Measurements from ENCODE around the gene IFNL1. TPM values are rescaled to one million over a fixed set of nuclear protein-coding genes. Genes with fewer than 3 reads are reported as not detected.
"Not testable (repeated sequence)": the region's sequence is repeated elsewhere in the genome, so short reads cannot be mapped to it uniquely, and the experiment has no call there.

IFNL1 gene
- total RNA-seq, 3 donors from 2014 or later: not detected

- Mint-ChIP-seq H3K27me3 (ENCODE audit: low read depth) (peaks cover 49% of the 10 kb centered on the region), H3K4me3 (no peak overlapping the region), H3K36me3 (ENCODE audit: insufficient read depth) (no peaks in the 10 kb centered on the region), H3K4me1 (ENCODE audit: low read depth) (peaks cover 7% of the 10 kb centered on the region), H3K9me3 (no peaks in the 10 kb centered on the region)
- peak; percentile 34 to 42 for ATAC-seq
- no peak for DNase-seq
Measured at GRCh38 chr19:39264306-39265290, 31.6 kb upstream of the IFNL1 start.

GRCh38 chr19:39265321-39265916 lies 30.8 kb upstream of the IFNL1 start:
- Mint-ChIP-seq H3K9me3 (no peaks in the 10 kb centered on the region), H3K36me3 (ENCODE audit: insufficient read depth) (no peaks in the 10 kb centered on the region), H3K4me1 (ENCODE audit: low read depth) (peaks cover 7% of the 10 kb centered on the region), H3K4me3 (no peak overlapping the region), H3K27me3 (ENCODE audit: low read depth) (peaks cover 49% of the 10 kb centered on the region)
- DNase-seq (no peak), ATAC-seq (peak in 1 of 2 donors; percentile 12)

DNA sequence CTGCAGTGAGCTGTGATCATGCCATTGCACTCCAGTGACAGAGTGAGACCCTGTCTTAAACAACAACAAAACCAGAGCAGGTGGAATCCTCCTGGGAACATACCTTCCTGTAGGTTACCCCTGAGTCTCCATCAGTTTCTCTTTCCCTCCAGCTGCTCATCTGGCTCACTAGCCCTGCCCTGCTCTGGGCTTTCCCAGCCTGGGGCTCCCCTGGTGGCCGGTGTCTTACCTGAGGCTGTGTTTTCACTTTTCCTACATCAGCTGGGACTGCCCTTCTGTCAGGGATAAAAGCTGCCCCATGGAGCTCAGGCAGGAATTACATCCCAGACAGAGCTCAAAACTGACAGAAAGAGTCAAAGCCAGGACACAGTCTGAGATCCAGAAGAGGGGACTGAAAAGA lies 28.1 kb upstream of the IFNL1 start, which contains the start of gene IFNL2:
Gene IFNL2, plus strand, starts transcription at position 312 of the 400 bp plus-strand sequence. CDS start 173 bp downstream, outside the sequence.
- peak; percentile 36 to 41 for ATAC-seq
- DNase-seq; H3K36me3 Mint-ChIP-seq (ENCODE audit: insufficient read depth); H3K4me1 Mint-ChIP-seq (ENCODE audit: low read depth); H3K4me3 Mint-ChIP-seq; H3K9me3 Mint-ChIP-seq: not testable (repeated sequence)
- H3K27me3 Mint-ChIP-seq (ENCODE audit: low read depth): peaks cover 33% of the 10 kb centered on the region

DNA sequence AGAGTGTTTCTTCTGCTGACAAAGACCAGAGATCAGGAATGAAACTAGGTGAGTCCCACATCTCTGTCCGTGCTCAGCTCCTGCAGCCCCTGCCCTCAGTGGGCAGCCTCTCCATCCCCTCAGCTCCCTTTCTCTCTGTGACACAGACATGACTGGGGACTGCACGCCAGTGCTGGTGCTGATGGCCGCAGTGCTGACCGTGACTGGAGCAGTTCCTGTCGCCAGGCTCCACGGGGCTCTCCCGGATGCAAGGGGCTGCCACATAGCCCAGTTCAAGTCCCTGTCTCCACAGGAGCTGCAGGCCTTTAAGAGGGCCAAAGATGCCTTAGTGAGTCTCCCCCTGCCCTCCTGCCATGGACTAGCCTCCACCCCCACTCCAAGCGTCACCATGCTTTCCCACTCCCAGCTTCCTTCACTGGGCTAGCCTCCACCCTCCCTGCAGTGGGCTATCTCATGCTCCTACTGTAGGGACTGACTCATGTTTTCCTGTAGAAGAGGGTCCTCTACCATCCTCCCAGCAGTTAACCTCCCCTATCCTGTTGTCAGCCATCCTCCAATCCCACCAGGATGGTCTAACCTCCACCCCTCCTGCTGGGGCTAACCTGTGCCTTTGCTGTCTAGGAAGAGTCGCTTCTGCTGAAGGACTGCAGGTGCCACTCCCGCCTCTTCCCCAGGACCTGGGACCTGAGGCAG lies 27.5 kb upstream of the IFNL1 start:
- peaks cover 29% of the 10 kb centered on the region for H3K27me3 Mint-ChIP-seq (ENCODE audit: low read depth)
- not testable (repeated sequence) for ATAC-seq; H3K9me3 Mint-ChIP-seq; H3K4me3 Mint-ChIP-seq; H3K36me3 Mint-ChIP-seq (ENCODE audit: insufficient read depth); H3K4me1 Mint-ChIP-seq (ENCODE audit: low read depth); DNase-seq

GRCh38 chr19:39269369-39269768 lies 26.8 kb upstream of the IFNL1 start:
- DNase-seq; H3K9me3 Mint-ChIP-seq; H3K36me3 Mint-ChIP-seq (ENCODE audit: insufficient read depth); ATAC-seq; H3K4me1 Mint-ChIP-seq (ENCODE audit: low read depth); H3K4me3 Mint-ChIP-seq: not testable (repeated sequence)
- peaks cover 25% of the 10 kb centered on the region for H3K27me3 Mint-ChIP-seq (ENCODE audit: low read depth)

GRCh38 chr19:39270036-39270871 lies 26.0 kb upstream of the IFNL1 start:
- peaks cover 19% of the 10 kb centered on the region for H3K27me3 Mint-ChIP-seq (ENCODE audit: low read depth)
- DNase-seq (no peak), ATAC-seq (no peak)
- H3K9me3 Mint-ChIP-seq: no peaks in the 10 kb centered on the region
- H3K36me3 Mint-ChIP-seq (ENCODE audit: insufficient read depth): no peaks in the 10 kb centered on the region
- no peak overlapping the region for H3K4me3 Mint-ChIP-seq
- no peaks in the 10 kb centered on the region for H3K4me1 Mint-ChIP-seq (ENCODE audit: low read depth)

DNA sequence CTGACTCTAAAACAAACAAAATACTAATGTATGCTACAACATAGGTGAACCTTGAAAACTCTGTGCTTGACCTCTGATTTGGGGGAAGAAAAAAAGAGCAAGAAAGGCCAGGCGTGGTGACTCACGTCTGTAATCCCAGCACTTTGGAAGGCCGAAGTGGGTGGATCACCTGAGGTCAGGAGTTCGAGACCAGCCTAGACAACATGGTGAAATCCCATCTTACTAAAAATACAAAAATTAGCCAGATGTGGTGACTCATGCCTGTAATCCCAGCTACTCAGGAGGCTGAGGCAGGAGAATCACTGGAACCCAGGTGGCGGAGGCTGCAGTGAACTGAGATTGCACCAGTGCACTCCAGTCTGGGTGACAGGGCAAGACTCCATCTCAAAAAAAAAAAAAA lies 22.3 kb upstream of the IFNL1 start:
- H3K9me3 Mint-ChIP-seq; ATAC-seq; DNase-seq; H3K4me1 Mint-ChIP-seq (ENCODE audit: low read depth); H3K4me3 Mint-ChIP-seq; H3K36me3 Mint-ChIP-seq (ENCODE audit: insufficient read depth): not testable (repeated sequence)
- H3K27me3 Mint-ChIP-seq (ENCODE audit: low read depth): peaks cover 14% of the 10 kb centered on the region

GRCh38 chr19:39275578-39275977 lies 20.6 kb upstream of the IFNL1 start:
- Mint-ChIP-seq H3K27me3 (ENCODE audit: low read depth) (peaks cover 9% of the 10 kb centered on the region), H3K4me1 (ENCODE audit: low read depth) (no peaks in the 10 kb centered on the region), H3K36me3 (ENCODE audit: insufficient read depth) (no peaks in the 10 kb centered on the region), H3K9me3 (no peaks in the 10 kb centered on the region), H3K4me3 (no peak overlapping the region)
- ATAC-seq (no peak), DNase-seq (no peak)

DNA sequence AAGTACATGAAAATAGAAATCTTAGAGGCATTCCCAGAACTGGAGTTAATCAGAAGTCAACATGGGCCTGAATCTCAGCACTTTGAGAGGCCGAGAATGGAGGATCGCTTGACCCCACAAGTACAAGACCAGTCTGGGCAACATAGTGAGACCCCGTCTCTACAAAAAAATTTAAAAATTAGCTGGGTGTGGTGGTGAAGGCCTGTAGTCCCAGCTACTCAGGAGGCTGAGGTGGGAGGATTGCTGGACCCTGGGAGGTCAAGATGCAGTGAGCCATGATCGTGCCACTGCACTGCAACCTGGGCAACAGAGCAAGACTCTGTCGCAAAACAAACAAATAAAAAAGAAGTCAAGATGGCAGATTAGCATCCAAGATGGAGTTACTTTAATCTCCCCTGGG lies 19.5 kb upstream of the IFNL1 start:
- H3K9me3 Mint-ChIP-seq: no peaks in the 10 kb centered on the region
- H3K36me3 Mint-ChIP-seq (ENCODE audit: insufficient read depth): no peaks in the 10 kb centered on the region
- H3K4me3 Mint-ChIP-seq: no peak overlapping the region

DNA sequence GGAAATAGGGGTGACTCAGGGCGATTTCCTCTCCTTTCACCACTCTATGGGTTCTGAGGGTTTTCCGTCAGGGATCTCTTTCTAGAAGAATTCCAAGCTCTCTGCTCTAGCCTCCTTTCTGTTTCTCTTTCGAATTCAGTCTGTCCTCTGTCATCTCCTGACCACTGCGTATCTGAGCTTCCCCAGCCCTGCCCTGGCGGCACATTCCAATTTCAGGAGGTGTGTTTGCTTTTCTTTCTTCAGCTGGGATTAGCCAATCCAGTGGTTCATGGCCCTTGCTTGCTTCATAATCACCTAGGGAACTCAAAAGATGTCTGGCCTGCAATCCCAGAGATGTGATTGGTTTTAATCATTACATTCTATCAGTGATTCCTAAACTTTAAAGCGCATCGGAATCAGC lies 18.6 kb upstream of the IFNL1 start:
- no peaks in the 10 kb centered on the region for H3K4me1 Mint-ChIP-seq (ENCODE audit: low read depth)
- H3K36me3 Mint-ChIP-seq (ENCODE audit: insufficient read depth): peaks cover 2% of the 10 kb centered on the region
- ATAC-seq (no peak), DNase-seq (no peak)
- no peak overlapping the region for H3K4me3 Mint-ChIP-seq
- no peaks in the 10 kb centered on the region for H3K9me3 Mint-ChIP-seq
- H3K27me3 Mint-ChIP-seq (ENCODE audit: low read depth): peaks cover 8% of the 10 kb centered on the region

More for the DNA sequence above, 19.5 kb upstream of the IFNL1 start:
- H3K27me3 Mint-ChIP-seq (ENCODE audit: low read depth): peaks cover 8% of the 10 kb centered on the region
- no peak for ATAC-seq
- H3K4me1 Mint-ChIP-seq (ENCODE audit: low read depth): no peaks in the 10 kb centered on the region
- no peak for DNase-seq

GRCh38 chr19:39282021-39282420 lies 14.2 kb upstream of the IFNL1 start:
- H3K27me3 Mint-ChIP-seq (ENCODE audit: low read depth): peaks cover 5% of the 10 kb centered on the region
- no peak overlapping the region for H3K4me3 Mint-ChIP-seq
- ATAC-seq (no peak), DNase-seq (no peak)
- H3K36me3 Mint-ChIP-seq (ENCODE audit: insufficient read depth): peaks cover 2% of the 10 kb centered on the region
- no peaks in the 10 kb centered on the region for H3K4me1 Mint-ChIP-seq (ENCODE audit: low read depth)
- H3K9me3 Mint-ChIP-seq: peaks cover 4% of the 10 kb centered on the region

DNA sequence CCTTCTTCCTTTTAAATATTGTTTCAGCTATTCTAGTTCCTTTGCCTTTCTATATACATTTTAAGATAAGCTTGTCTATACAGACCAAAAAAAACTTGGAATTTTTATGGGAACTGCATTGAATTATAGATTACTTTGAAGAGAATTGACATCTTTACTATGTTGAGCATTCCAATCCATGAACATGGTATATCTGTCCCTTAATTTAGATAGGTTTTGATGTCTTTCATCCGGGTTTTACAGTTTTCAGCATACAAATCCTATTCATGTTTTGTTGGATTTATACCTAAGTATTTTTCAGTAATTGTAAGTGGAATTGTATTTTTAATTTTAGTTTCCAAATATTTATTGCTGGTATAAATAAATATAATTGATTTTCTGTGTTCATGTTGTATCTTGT lies 12.2 kb upstream of the IFNL1 start:
- H3K27me3 Mint-ChIP-seq (ENCODE audit: low read depth): peaks cover 5% of the 10 kb centered on the region
- H3K4me3 Mint-ChIP-seq: no peak overlapping the region
- no peaks in the 10 kb centered on the region for H3K4me1 Mint-ChIP-seq (ENCODE audit: low read depth)
- ATAC-seq (no peak), DNase-seq (no peak)
- peaks cover 2% of the 10 kb centered on the region for H3K36me3 Mint-ChIP-seq (ENCODE audit: insufficient read depth)
- peaks cover 4% of the 10 kb centered on the region for H3K9me3 Mint-ChIP-seq

DNA sequence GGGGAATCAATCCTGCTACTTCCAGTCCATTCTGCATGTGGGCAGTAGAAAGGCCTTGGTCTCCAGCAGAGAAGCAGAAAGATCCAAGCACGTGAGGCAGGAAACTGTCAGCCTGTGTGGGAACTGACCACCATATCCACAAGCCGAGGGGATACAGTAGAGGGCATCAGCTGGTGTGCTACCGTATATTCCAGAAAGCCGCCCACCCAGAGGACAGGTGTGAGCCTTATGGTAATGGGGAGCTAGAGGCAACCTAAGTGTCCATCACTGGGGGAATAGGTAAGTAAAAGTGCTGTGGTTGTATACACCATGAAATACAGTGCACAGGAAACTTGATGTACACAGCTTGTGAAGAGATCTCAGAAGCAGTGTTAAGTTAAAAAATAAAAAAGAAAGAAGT lies 2.8 kb upstream of the IFNL1 start:
- Mint-ChIP-seq H3K27me3 (ENCODE audit: low read depth) (peaks cover 6% of the 10 kb centered on the region), H3K36me3 (ENCODE audit: insufficient read depth) (no peaks in the 10 kb centered on the region), H3K9me3 (no peaks in the 10 kb centered on the region), H3K4me3 (no peak overlapping the region), H3K4me1 (ENCODE audit: low read depth) (peaks cover 12% of the 10 kb centered on the region)
- ATAC-seq (no peak), DNase-seq (no peak)

DNA sequence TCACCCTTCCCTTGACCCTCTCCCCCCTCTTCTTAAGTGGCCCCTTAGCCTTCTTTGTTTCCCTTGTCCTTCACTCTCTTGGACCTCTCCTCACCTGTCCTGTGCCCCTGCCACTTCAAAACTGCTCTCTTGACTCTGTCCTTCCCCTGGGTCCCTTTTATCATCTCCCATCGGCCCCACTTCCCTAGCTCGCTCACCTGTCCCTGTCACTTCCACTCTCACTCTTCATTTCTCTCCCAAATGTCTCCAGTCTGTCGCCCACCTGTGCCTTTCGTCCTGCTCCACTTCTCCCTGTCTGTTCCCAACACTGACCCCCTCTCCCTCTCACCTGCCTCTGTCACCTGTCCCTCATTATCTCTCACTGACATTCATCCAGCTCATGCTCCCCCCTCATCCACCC lies 699 bp downstream of the IFNL1 start:
- H3K27me3 Mint-ChIP-seq (ENCODE audit: low read depth): peaks cover 2% of the 10 kb centered on the region
- no peaks in the 10 kb centered on the region for H3K9me3 Mint-ChIP-seq
- H3K36me3 Mint-ChIP-seq (ENCODE audit: insufficient read depth): no peaks in the 10 kb centered on the region
- H3K4me1 Mint-ChIP-seq (ENCODE audit: low read depth): peaks cover 24% of the 10 kb centered on the region
- no peak overlapping the region for H3K4me3 Mint-ChIP-seq
- ATAC-seq: no peak
- DNase-seq: no peak
